Kidney epithelial cell (primary cell): ENCODE results near the gene UTP20. TPM values are rescaled to one million over a fixed set of nuclear protein-coding genes. Genes with fewer than 3 reads are reported as not detected.

Source experiments
- DNase-seq: peaks from one replicate; pipeline ENCODE4 v3.0.0-alpha.2; 2010; ENCODE audit warnings: low read depth
- H3K27me3 ChIP-seq: 2 replicates; pipeline ENCODE4 v1.6.0; 2011; ENCODE audit warnings: low read length; ENCODE audit not compliant: control insufficient read depth, insufficient read depth
- H3K36me3 ChIP-seq: 2 replicates; pipeline ENCODE4 v1.5.1; 2011; ENCODE audit warnings: low read length; ENCODE audit not compliant: control insufficient read depth, insufficient read depth
- H3K4me3 ChIP-seq: 2 replicates; pipeline ENCODE4 v1.5.1; 2011; ENCODE audit warnings: low read depth, mild to moderate bottlenecking, control low read depth, low read length
- CTCF ChIP-seq: IDR thresholded peaks from 2 replicates; pipeline ENCODE4 v1.5.1; 2011; ENCODE audit warnings: mild to moderate bottlenecking, moderate library complexity, low read length, control low read depth, inconsistent platforms; ENCODE audit not compliant: insufficient read depth, poor library complexity, severe bottlenecking
- total RNA-seq: library from RNA; depleted of rRNA; stranded (reverse); fragments of >200 nt; gene quantifications from 2 replicates; pipeline ENCODE4 v1.2.3, GENCODE V29; 2015

UTP20 gene
- total RNA-seq, 1 donor from 2014 or later: 16.5 TPM

GRCh38 chr12:101327051-101327450, 47.1 kb downstream of the UTP20 start:
- Histone ChIP-seq H3K4me3 (no peak overlapping the region), H3K27me3 (no peaks in the 10 kb centered on the region), H3K36me3 (no peaks in the 10 kb centered on the region)
- DNase-seq: no peak
- no peak for TF ChIP-seq CTCF

- DNase-seq: no peak
- Histone ChIP-seq H3K27me3 (no peaks in the 10 kb centered on the region), H3K4me3 (no peak overlapping the region), H3K36me3 (no peaks in the 10 kb centered on the region)
- TF ChIP-seq CTCF: no peak
Measured at GRCh38 chr12:101327546-101327945, 47.6 kb downstream of the UTP20 start.

- no peak for TF ChIP-seq CTCF
- Histone ChIP-seq H3K27me3 (no peaks in the 10 kb centered on the region), H3K36me3 (no peaks in the 10 kb centered on the region), H3K4me3 (no peak overlapping the region)
- DNase-seq: no peak
Measured at GRCh38 chr12:101328917-101329316, 49.0 kb downstream of the UTP20 start.

GRCh38 chr12:101330631-101331030, 50.7 kb downstream of the UTP20 start:
- no peak for DNase-seq
- Histone ChIP-seq H3K4me3 (no peak overlapping the region), H3K36me3 (no peaks in the 10 kb centered on the region), H3K27me3 (no peaks in the 10 kb centered on the region)
- TF ChIP-seq CTCF: no peak

GRCh38 chr12:101336437-101336836, 56.5 kb downstream of the UTP20 start:
- no peak for DNase-seq
- no peaks in the 10 kb centered on the region for H3K27me3 ChIP-seq
- no peaks in the 10 kb centered on the region for H3K36me3 ChIP-seq
- H3K4me3 ChIP-seq: no peak overlapping the region
- TF ChIP-seq CTCF: no peak

GRCh38 chr12:101338087-101338486, 58.2 kb downstream of the UTP20 start:
- no peaks in the 10 kb centered on the region for H3K27me3 ChIP-seq
- TF ChIP-seq CTCF: no peak
- H3K4me3 ChIP-seq: no peak overlapping the region
- no peaks in the 10 kb centered on the region for H3K36me3 ChIP-seq
- no peak for DNase-seq
